H1 (cell line): ENCODE measurements around the gene ACAD9. TPM values are rescaled to one million over a fixed set of nuclear protein-coding genes. Genes with fewer than 3 reads are reported as not detected.

Experiments
- CTCF ChIA-PET: fragments of 300-600 bp; sonication (Branson Sonifier 250); formaldehyde crosslinking; loops from one replicate; lab custom pipeline; 2021; ENCODE audit not compliant: partially characterized antibody; lab: Charles Lee
- POLR2A ChIA-PET: fragments of 300-600 bp; sonication (Branson Sonifier 250); formaldehyde crosslinking; loops from one replicate; lab custom pipeline; 2021; ENCODE audit warnings: inconsistent platforms; ENCODE audit not compliant: partially characterized antibody; lab: Charles Lee
- DNase-seq, 2 experiments: peaks; one replicate each; pipeline versions ENCODE4 v3.0.0 to v3.0.0-alpha.2; 2010 to 2022; ENCODE audit warnings: low spot score in 2 of 2, low read depth in 1 of 2, mixed read lengths in 1 of 2
- FAIRE-seq: peaks from 2 replicates; lab custom pipeline; 2011; peaks lifted over from hg19 to GRCh38; lab: Jason Lieb, UNC
- H2AFZ ChIP-seq: 2 replicates; pipeline ENCODE4 v1.8.1; 2012; ENCODE audit warnings: low read length, inconsistent platforms
- H2AK5ac ChIP-seq: 2 replicates; pipeline ENCODE4 v1.6.1; 2013; ENCODE audit warnings: low read depth, low read length
- H2BK120ac ChIP-seq: replicated peaks from 2 replicates; pipeline ENCODE3; 2013; ENCODE audit warnings: low read depth, low read length, inconsistent platforms
- H2BK12ac ChIP-seq: 2 replicates; pipeline ENCODE4 v1.6.1; 2013; ENCODE audit warnings: low read depth, low read length
- H2BK15ac ChIP-seq: 2 replicates; pipeline ENCODE4 v1.6.1; 2013; ENCODE audit warnings: low read length
- H2BK20ac ChIP-seq: 2 replicates; pipeline ENCODE4 v1.6.1; 2013; ENCODE audit warnings: low read length
- H2BK5ac ChIP-seq: 2 replicates; pipeline ENCODE4 v1.6.1; 2013; ENCODE audit warnings: low read depth, low read length
- H3K14ac ChIP-seq: 2 replicates; pipeline ENCODE4 v1.6.1; 2013; ENCODE audit warnings: inconsistent platforms; ENCODE audit not compliant: insufficient read length
- H3K18ac ChIP-seq: 2 replicates; pipeline ENCODE4 v1.6.1; 2013; ENCODE audit warnings: low read length; ENCODE audit errors: extremely low read depth
- H3K23ac ChIP-seq: 2 replicates; pipeline ENCODE4 v1.6.1; 2013; ENCODE audit warnings: inconsistent platforms; ENCODE audit not compliant: insufficient read length
- H3K23me2 ChIP-seq: 2 replicates; pipeline ENCODE4 v1.6.1; 2013; ENCODE audit warnings: low read depth, low read length
- H3K27ac ChIP-seq: 2 replicates; pipeline ENCODE4 v1.6.1; 2011; ENCODE audit warnings: low read depth, low read length, inconsistent platforms
- H3K27me3 ChIP-seq, 4 experiments: replicated peaks in 1 of 4; 1 replicate in 1 of 4; 2 replicates in 3 of 4; pipeline versions ENCODE4 v1.6.1 to v1.8.1; 2011 to 2013; ENCODE audit warnings: low read length in 3 of 4, mild to moderate bottlenecking in 3 of 4, inconsistent platforms in 2 of 4, mixed read lengths in 2 of 4, moderate library complexity in 1 of 4; ENCODE audit not compliant: control insufficient read depth in 3 of 4, insufficient read depth in 3 of 4; ENCODE audit errors: extremely low read depth in 1 of 4
- H3K36me3 ChIP-seq, 4 experiments: 2 replicates each; pipeline versions ENCODE4 v1.6.1 to v1.8.1; 2011 to 2013; ENCODE audit warnings: mild to moderate bottlenecking in 4 of 4, low read length in 3 of 4, moderate library complexity in 2 of 4, control low read depth in 1 of 4, inconsistent platforms in 1 of 4; ENCODE audit not compliant: insufficient read depth in 4 of 4, control insufficient read depth in 2 of 4
- H3K4ac ChIP-seq: replicated peaks from 2 replicates; pipeline ENCODE3; 2013; ENCODE audit warnings: low read length, low read depth, mixed read lengths, inconsistent platforms; ENCODE audit not compliant: insufficient read length
- H3K4me1 ChIP-seq, 4 experiments: replicated peaks in 1 of 4; 1 replicate in 1 of 4; 2 replicates in 3 of 4; pipeline versions ENCODE4 v1.6.1 to v1.8.1; 2011 to 2013; ENCODE audit warnings: low read length in 3 of 4, inconsistent platforms in 2 of 4, mixed read lengths in 1 of 4; ENCODE audit not compliant: insufficient read depth in 4 of 4, control insufficient read depth in 3 of 4
- H3K4me2 ChIP-seq, 2 experiments: 2 replicates each; pipeline versions ENCODE4 v1.6.1 to v1.8.1; 2011 to 2013; ENCODE audit warnings: low read depth in 2 of 2, low read length in 2 of 2, control low read depth in 1 of 2, inconsistent platforms in 1 of 2, mild to moderate bottlenecking in 1 of 2; ENCODE audit not compliant: insufficient read depth in 1 of 2
- H3K4me3 ChIP-seq, 4 experiments: fragments of 200-600, 300-600 bp in 1 of 4; sonication (generic), shearing (Covaris generic), sonication (Bioruptor Twin) in 1 of 4; 2 replicates each; pipeline versions ENCODE4 v1.5.1 to v1.8.1; 2011 to 2016; ENCODE audit warnings: low read length in 4 of 4, low read depth in 3 of 4, control low read depth in 2 of 4, inconsistent platforms in 2 of 4, mild to moderate bottlenecking in 2 of 4, mixed read lengths in 1 of 4, moderate library complexity in 1 of 4; ENCODE audit not compliant: insufficient read depth in 2 of 4; ENCODE audit errors: extremely low read depth in 1 of 4
- H3K56ac ChIP-seq: replicated peaks from 2 replicates; pipeline ENCODE3; 2013; ENCODE audit warnings: low read depth, mild to moderate bottlenecking, mixed read lengths, low read length, inconsistent platforms; ENCODE audit not compliant: insufficient read length
- H3K79me1 ChIP-seq: 2 replicates; pipeline ENCODE4 v1.6.1; 2013; ENCODE audit warnings: low read depth, low read length, control low read depth
- H3K79me2 ChIP-seq, 2 experiments: 2 replicates each; pipeline versions ENCODE4 v1.6.1 to v1.8.1; 2012 to 2013; ENCODE audit warnings: low read length in 2 of 2, mild to moderate bottlenecking in 2 of 2, inconsistent platforms in 1 of 2; ENCODE audit not compliant: insufficient read depth in 2 of 2, control insufficient read depth in 1 of 2
- H3K9ac ChIP-seq, 4 experiments: replicated peaks in 1 of 4; 1 replicate in 1 of 4; 2 replicates in 3 of 4; pipeline versions ENCODE4 v1.6.1 to v1.8.1; 2011 to 2013; ENCODE audit warnings: low read depth in 3 of 4, low read length in 3 of 4, control low read depth in 2 of 4, mild to moderate bottlenecking in 2 of 4, moderate library complexity in 2 of 4, inconsistent platforms in 1 of 4; ENCODE audit errors: extremely low read depth in 1 of 4
- H3K9me3 ChIP-seq, 2 experiments: 2 replicates each; pipeline versions ENCODE4 v1.6.1 to v1.8.1; 2012 to 2013; ENCODE audit warnings: mild to moderate bottlenecking in 2 of 2, moderate library complexity in 2 of 2, control low read depth in 1 of 2, inconsistent platforms in 1 of 2, low read depth in 1 of 2, low read length in 1 of 2, mixed read lengths in 1 of 2; ENCODE audit not compliant: insufficient read depth in 2 of 2
- H4K20me1 ChIP-seq, 2 experiments: replicated peaks in 1 of 2; 2 replicates each; pipeline versions ENCODE3 to v1.8.1; 2011 to 2013; ENCODE audit warnings: inconsistent platforms in 2 of 2, low read length in 2 of 2, mild to moderate bottlenecking in 1 of 2; ENCODE audit not compliant: insufficient read depth in 2 of 2, control insufficient read depth in 1 of 2
- H4K5ac ChIP-seq: 2 replicates; pipeline ENCODE4 v1.6.1; 2013; ENCODE audit warnings: low read length, low read depth, mixed read lengths, inconsistent platforms; ENCODE audit not compliant: insufficient read length
- H4K8ac ChIP-seq: 2 replicates; pipeline ENCODE4 v1.8.0; 2013; ENCODE audit warnings: mild to moderate bottlenecking, moderate library complexity, low read length, inconsistent platforms; ENCODE audit not compliant: insufficient read depth; ENCODE audit errors: extremely low read depth
- H4K91ac ChIP-seq: replicated peaks from 2 replicates; pipeline ENCODE3; 2013; ENCODE audit warnings: low read length, mixed read lengths, inconsistent platforms; ENCODE audit not compliant: insufficient read length
- ATF2 ChIP-seq: IDR thresholded peaks from 2 replicates; pipeline ENCODE4 v1.6.1; 2012; ENCODE audit warnings: low read length, inconsistent platforms
- CREB1 ChIP-seq: IDR thresholded peaks from 2 replicates; pipeline ENCODE4 v1.6.1; 2012; ENCODE audit warnings: inconsistent platforms
- EZH2 ChIP-seq: fragments of 200-600 bp; sonication (generic); IDR thresholded peaks from 2 replicates; pipeline ENCODE4 v1.7.1; 2012; ENCODE audit warnings: low read depth, mild to moderate bottlenecking, moderate library complexity, low read length, inconsistent platforms; ENCODE audit not compliant: severe bottlenecking
- HDAC2 ChIP-seq, 2 experiments: fragments of 300-600 bp in 1 of 2; sonication (generic) in 1 of 2; IDR thresholded peaks; 2 replicates each; pipeline ENCODE4 v1.6.1; 2011 to 2012; ENCODE audit warnings: low read depth in 2 of 2, low read length in 2 of 2, mild to moderate bottlenecking in 2 of 2, moderate library complexity in 2 of 2, borderline replicate concordance in 1 of 2, inconsistent platforms in 1 of 2
- NRF1 ChIP-seq: IDR thresholded peaks from 2 replicates; pipeline ENCODE4 v1.6.1; 2011; ENCODE audit warnings: mild to moderate bottlenecking, low read depth, low read length, improper control_type of control experiment
- TAF1 ChIP-seq: IDR thresholded peaks from 2 replicates; pipeline ENCODE4 v1.6.1; 2011; ENCODE audit warnings: mild to moderate bottlenecking, low read depth, low read length
- TBP ChIP-seq: IDR thresholded peaks from 2 replicates; pipeline ENCODE4 v1.6.1; 2011; ENCODE audit warnings: low read depth, low read length, improper control_type of control experiment
- TCF12 ChIP-seq: IDR thresholded peaks from 2 replicates; pipeline ENCODE4 v1.6.1; 2011; ENCODE audit warnings: low read depth, mild to moderate bottlenecking, low read length
- ZNF274 ChIP-seq: IDR thresholded peaks from 2 replicates; pipeline ENCODE4 v1.7.0; 2012; ENCODE audit warnings: low read length, borderline replicate concordance; ENCODE audit errors: extremely low read depth
- WGBS, 2 experiments: shearing (Covaris generic) in 1 of 2; methylation state at CpG; one replicate each; pipeline versions ENCODE4 v1.1.6 to v1.1.7; 2013 to 2015; ENCODE audit warnings: low lambda C conversion rate in 2 of 2, mixed read lengths in 2 of 2, inconsistent platforms in 1 of 2, low coverage in 1 of 2, missing lambda C conversion rate in 1 of 2; ENCODE audit not compliant: insufficient replicate concordance in 2 of 2, insufficient coverage in 1 of 2, insufficient read length in 1 of 2; ENCODE audit errors: extremely low coverage in 1 of 2, missing lambda C conversion rate in 1 of 2; 5-methylcytosine and 5-hydroxymethylcytosine counted together
- polyA plus RNA-seq, 7 experiments: library from polyadenylated mRNA; depleted of rRNA in 3 of 7; stranded (reverse) in 5 of 7; unstranded in 2 of 7; fragments of >200 nt in 5 of 7; fragments of 200-250 nt in 2 of 7; gene quantifications; 1 replicate in 5 of 7; 2 replicates in 1 of 7; 4 replicates in 1 of 7; pipeline versions ENCODE4 v1.2.1 to v1.2.3, GENCODE V29; 2011 to 2013; ENCODE audit warnings: missing spikeins in 2 of 7, mixed read lengths in 2 of 7
- total RNA-seq: library from RNA; stranded (reverse); fragmentation: NEBNext Ultra II Directional; extraction: Animal tissue kit (Norgen Biotek cat#: 25700); gene quantifications from 2 replicates; pipeline ENCODE4 v1.2.1, GENCODE V29; 2021

The ACAD9 gene
- total and polyA plus RNA-seq, 2 of the 8 experiments (the other 6 are each of a cell fraction or from before 2014, with no cell fraction given): 27.5 to 28.9 TPM

DNA sequence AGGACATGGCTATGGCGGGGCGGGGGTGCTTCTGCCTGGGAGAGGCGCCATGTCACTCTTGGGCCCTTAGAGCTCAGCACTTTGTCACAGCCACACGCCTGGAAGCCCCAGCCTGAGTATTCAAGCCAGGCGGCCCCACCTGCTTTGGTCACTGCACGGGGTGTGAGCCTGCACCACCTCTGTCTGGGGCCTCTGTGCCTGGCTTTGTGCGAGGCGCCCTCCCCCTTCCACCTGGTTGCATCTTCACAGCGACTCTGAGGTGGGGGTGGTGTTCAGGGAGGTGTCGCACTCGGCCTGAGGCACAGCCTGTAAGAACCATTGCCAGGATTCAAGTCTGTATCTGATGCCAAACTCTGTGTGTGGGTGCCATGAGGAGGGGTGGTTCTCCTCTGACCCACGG lies 24.1 kb downstream of the ACAD9 start:
- Histone ChIP-seq H3K27ac (no peak overlapping the region), H3K79me2 (no peaks in the 10 kb centered on the region), H3K4me1 (no peaks in the 10 kb centered on the region), H2BK15ac (no peak overlapping the region), H3K18ac (no peak overlapping the region), H2AFZ (no peak overlapping the region), H3K4ac (no peak overlapping the region), H2BK5ac (no peak overlapping the region), H2BK20ac (no peak overlapping the region), H4K20me1 (peaks cover 0 to 12% of the 10 kb centered on the region in 2 experiments), H3K56ac (no peak overlapping the region), H4K91ac (no peak overlapping the region), H3K23ac (no peak overlapping the region), H2BK120ac (no peak overlapping the region), H3K23me2 (no peaks in the 10 kb centered on the region), H3K4me3 (no peak overlapping the region), H3K9me3 (no peaks in the 10 kb centered on the region), H2BK12ac (no peak overlapping the region), H3K4me2 (no peak overlapping the region), H3K36me3 (peaks cover 28 to 66% (median 56%) of the 10 kb centered on the region in 4 experiments; a peak in 7 of 8 replicates), H3K14ac (no peak overlapping the region), H2AK5ac (no peak overlapping the region), H4K5ac (no peak overlapping the region), H3K79me1 (no peaks in the 10 kb centered on the region; the same call in 1 of the 2 replicates), H3K27me3 (no peaks in the 10 kb centered on the region), H3K9ac (no peak overlapping the region), H4K8ac (no peak overlapping the region; the same call in 1 of the 2 replicates)
- FAIRE-seq (no peak), DNase-seq (no peak)
- ChIA-PET POLR2A (interaction anchor here (2.1 kb wide), 1 partner anchor 24 kb away, joined by 5 read pairs; the partner anchor contains the start of gene ACAD9), CTCF (no interaction called here)
- 82% methylated on average over 12 of the region's 12 CpGs; no CpG with 5 or more reads in 1 of the 2 experiments for WGBS, 2 experiments
- TF ChIP-seq TBP: no peak
- no peak for TF ChIP-seq EZH2
- no peak for TF ChIP-seq CREB1
- no peak for TF ChIP-seq ATF2
- no peak for TF ChIP-seq TCF12
- TF ChIP-seq NRF1: no peak
- TF ChIP-seq ZNF274: no peak
- TF ChIP-seq HDAC2 (IDR thresholded peaks at IDR 0.05; ENCODE audit: borderline replicate concordance in 1 of 2, low read depth in 2 of 2, low read length in 2 of 2): no peak
- no peak for TF ChIP-seq TAF1
